GM18519 (cell line): Measurements from ENCODE around the gene NMD3.
A peak's percentile ranks its signal among the peaks of the same experiment; 100 is the strongest.
"Not testable (repeated sequence)": the region's sequence is repeated elsewhere in the genome, so short reads cannot be mapped to it uniquely, and the experiment has no call there.

Experiments
- ATAC-seq: cut with Tn5 transposase; IDR thresholded peaks from one replicate; pipeline ENCODE4 v1.9.1; 2021; ENCODE audit warnings: mild to moderate bottlenecking, moderate library complexity; ENCODE audit not compliant: unreplicated experiment, low FRiP score

The NMD3 gene

GRCh38 chr3:161274691-161275298, 53.7 kb downstream of the NMD3 start:
- peak; percentile 86 for ATAC-seq

- ATAC-seq, result no peak
These were observed 54.8 kb downstream of the NMD3 start for GRCh38 chr3:161275919-161276318.

GRCh38 chr3:161282387-161282786, 61.3 kb downstream of the NMD3 start:
- ATAC-seq, result not testable (repeated sequence)

- no peak for ATAC-seq
These were observed 63.9 kb downstream of the NMD3 start for GRCh38 chr3:161284989-161285388.

DNA sequence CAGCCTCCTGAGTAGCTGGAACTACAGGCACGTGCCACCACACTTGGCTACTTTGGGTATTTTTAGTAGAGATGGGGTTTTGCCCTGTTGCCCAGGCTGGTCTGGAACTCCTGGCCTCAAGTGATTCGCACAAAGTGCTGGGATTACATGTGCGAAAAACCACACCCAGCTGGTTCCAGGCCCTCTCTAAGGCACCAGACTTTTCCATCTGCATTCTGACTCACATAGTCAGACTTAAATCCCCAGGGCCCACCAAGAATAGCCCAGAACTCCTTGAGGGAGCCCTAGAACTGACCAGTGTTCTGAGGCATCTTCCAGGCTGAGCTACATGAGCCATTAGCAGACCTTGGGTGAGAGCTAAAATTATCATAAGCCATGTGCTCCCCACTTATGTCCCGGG, 68.1 kb downstream of the NMD3 start:
- ATAC-seq, result no peak

- ATAC-seq, result no peak
These were observed 70.2 kb downstream of the NMD3 start for GRCh38 chr3:161291191-161291901.

DNA sequence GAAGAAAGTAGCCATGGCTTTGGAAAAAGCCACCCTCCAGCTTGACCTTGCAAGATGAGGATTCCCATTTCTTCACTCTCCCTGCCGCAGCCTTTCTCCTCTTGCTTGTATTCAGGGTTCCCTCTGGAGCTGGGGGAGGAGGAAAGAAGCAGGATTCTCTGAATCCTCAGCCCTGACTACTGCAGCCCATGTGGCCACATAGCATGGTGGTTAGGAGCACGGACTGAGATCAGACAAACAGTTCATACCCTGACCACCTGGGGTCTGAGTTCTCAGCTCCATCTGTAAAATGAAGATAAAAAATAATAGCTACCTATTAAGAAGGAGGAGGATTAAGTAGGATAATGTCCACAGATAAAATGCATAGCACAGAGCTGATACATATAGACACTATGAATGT, 72.3 kb downstream of the NMD3 start:
- no peak for ATAC-seq

DNA sequence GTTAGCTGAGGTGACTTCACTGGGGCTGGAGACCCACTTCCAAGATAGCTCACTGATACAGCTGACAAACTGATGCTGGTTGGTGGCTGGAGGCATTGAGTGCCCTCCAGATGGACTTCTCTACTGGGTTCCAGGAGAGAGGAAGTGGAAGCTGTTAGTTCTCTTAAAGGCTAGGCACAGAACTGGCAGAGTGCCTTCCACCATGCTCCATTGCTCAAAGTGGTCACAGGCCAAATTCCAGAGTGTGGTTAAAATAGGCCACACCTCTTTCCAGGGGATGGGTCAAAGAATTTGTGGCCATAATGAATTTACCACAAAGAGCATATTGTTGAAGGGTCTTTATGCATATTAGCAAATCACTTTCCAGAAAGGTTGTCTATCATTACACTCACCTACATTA, 74.2 kb downstream of the NMD3 start:
- no peak for ATAC-seq

DNA sequence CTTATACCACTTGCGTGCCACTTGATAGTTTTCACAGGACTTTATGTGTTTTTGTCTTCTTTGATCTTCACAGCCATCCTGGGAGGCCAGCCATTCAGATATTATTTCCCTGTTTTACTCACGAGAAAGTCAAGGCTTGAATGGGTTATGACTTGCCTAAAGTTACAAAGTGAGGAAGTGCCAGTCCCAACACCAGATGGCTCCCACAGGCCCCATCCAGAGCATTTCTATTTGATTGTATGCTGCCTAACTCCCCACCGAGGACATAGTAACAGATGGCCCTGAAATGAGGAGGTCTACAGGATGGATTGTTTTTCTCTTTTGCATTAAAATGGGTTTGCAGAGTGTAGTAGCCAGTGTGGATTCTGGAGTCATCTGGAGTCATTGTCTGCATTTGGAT, 75.7 kb downstream of the NMD3 start:
- ATAC-seq, result no peak
